ENCODE measurements around the gene ACOXL.

ACOXL gene

GRCh38 chr2:110927526-110927925 lies 195.2 kb downstream of the ACOXL start:
- peaks cover 17% of the 10 kb centered on the region for H3K9me3 Mint-ChIP-seq

GRCh38 chr2:110929528-110929927 lies 197.2 kb downstream of the ACOXL start:
- ATAC-seq, result no peak
- Mint-ChIP-seq H3K4me1 (no peaks in the 10 kb centered on the region), H3K4me3 (no peak overlapping the region), H3K27me3 (peaks cover 8% of the 10 kb centered on the region), H3K9me3 (peaks cover 17% of the 10 kb centered on the region), H3K36me3 (peaks cover 10% of the 10 kb centered on the region), H3K27ac (no peak overlapping the region)

More at GRCh38 chr2:110927526-110927925, 195.2 kb downstream of the ACOXL start:
- H3K4me3 Mint-ChIP-seq, result no peak overlapping the region
- H3K27me3 Mint-ChIP-seq, result peaks cover 11% of the 10 kb centered on the region
- H3K27ac Mint-ChIP-seq, result no peak overlapping the region
- no peaks in the 10 kb centered on the region for H3K4me1 Mint-ChIP-seq
- peaks cover 10% of the 10 kb centered on the region for H3K36me3 Mint-ChIP-seq
- no peak for ATAC-seq

- H3K4me3 Mint-ChIP-seq, result no peak overlapping the region
- H3K27me3 Mint-ChIP-seq, result peaks cover 27% of the 10 kb centered on the region
- no peak overlapping the region for H3K27ac Mint-ChIP-seq
- H3K9me3 Mint-ChIP-seq, result peaks cover 17% of the 10 kb centered on the region
- H3K4me1 Mint-ChIP-seq, result no peaks in the 10 kb centered on the region
- H3K36me3 Mint-ChIP-seq, result peaks cover 10% of the 10 kb centered on the region
- no peak for ATAC-seq
These were observed 199.3 kb downstream of the ACOXL start for GRCh38 chr2:110931648-110932047.

- no peak for ATAC-seq
- Mint-ChIP-seq H3K4me1 (no peaks in the 10 kb centered on the region), H3K4me3 (no peak overlapping the region), H3K36me3 (peaks cover 6% of the 10 kb centered on the region), H3K27me3 (peaks cover 31% of the 10 kb centered on the region), H3K9me3 (peaks cover 14% of the 10 kb centered on the region), H3K27ac (no peak overlapping the region)
These were observed 201.0 kb downstream of the ACOXL start for GRCh38 chr2:110933420-110933819.

- peaks cover 31% of the 10 kb centered on the region for H3K27me3 Mint-ChIP-seq
- H3K36me3 Mint-ChIP-seq, result no peaks in the 10 kb centered on the region
- no peak overlapping the region for H3K27ac Mint-ChIP-seq
- ATAC-seq, result no peak
- H3K9me3 Mint-ChIP-seq, result peaks cover 9% of the 10 kb centered on the region
- H3K4me1 Mint-ChIP-seq, result no peaks in the 10 kb centered on the region
- H3K4me3 Mint-ChIP-seq, result no peak overlapping the region
These were observed 202.6 kb downstream of the ACOXL start for GRCh38 chr2:110934948-110935347.

GRCh38 chr2:110940376-110940910 lies 208.1 kb downstream of the ACOXL start:
- Mint-ChIP-seq H3K27me3 (peaks cover 14% of the 10 kb centered on the region), H3K4me3 (no peak overlapping the region), H3K9me3 (peaks cover 5% of the 10 kb centered on the region), H3K4me1 (no peaks in the 10 kb centered on the region), H3K27ac (no peak overlapping the region), H3K36me3 (no peaks in the 10 kb centered on the region)
- ATAC-seq, result no peak

- Mint-ChIP-seq H3K4me3 (no peak overlapping the region), H3K9me3 (peaks cover 5% of the 10 kb centered on the region), H3K4me1 (no peaks in the 10 kb centered on the region), H3K27ac (no peak overlapping the region), H3K27me3 (peaks cover 8% of the 10 kb centered on the region), H3K36me3 (no peaks in the 10 kb centered on the region)
- no peak for ATAC-seq
These were observed 208.9 kb downstream of the ACOXL start for GRCh38 chr2:110941226-110941625.

- no peak for ATAC-seq
These were observed 210.8 kb downstream of the ACOXL start for GRCh38 chr2:110943070-110943634.

GRCh38 chr2:110946902-110947301 lies 214.5 kb downstream of the ACOXL start:
- no peak overlapping the region for H3K4me3 Mint-ChIP-seq
- H3K27ac Mint-ChIP-seq, result no peak overlapping the region
- no peak for ATAC-seq
- no peaks in the 10 kb centered on the region for H3K27me3 Mint-ChIP-seq
- H3K9me3 Mint-ChIP-seq, result peaks cover 8% of the 10 kb centered on the region
- H3K36me3 Mint-ChIP-seq, result no peaks in the 10 kb centered on the region
- peaks cover 15% of the 10 kb centered on the region for H3K4me1 Mint-ChIP-seq

More at GRCh38 chr2:110943070-110943634, 210.8 kb downstream of the ACOXL start:
- Mint-ChIP-seq H3K9me3 (peaks cover 8% of the 10 kb centered on the region), H3K4me3 (no peak overlapping the region), H3K4me1 (peaks cover 15% of the 10 kb centered on the region), H3K27ac (no peak overlapping the region), H3K36me3 (no peaks in the 10 kb centered on the region), H3K27me3 (no peaks in the 10 kb centered on the region)

GRCh38 chr2:110948027-110948674 lies 215.8 kb downstream of the ACOXL start:
- H3K4me3 Mint-ChIP-seq, result no peak overlapping the region
- no peak overlapping the region for H3K27ac Mint-ChIP-seq
- peaks cover 15% of the 10 kb centered on the region for H3K4me1 Mint-ChIP-seq
- H3K27me3 Mint-ChIP-seq, result no peaks in the 10 kb centered on the region
- no peaks in the 10 kb centered on the region for H3K36me3 Mint-ChIP-seq
- no peak for ATAC-seq
- H3K9me3 Mint-ChIP-seq, result peaks cover 3% of the 10 kb centered on the region

GRCh38 chr2:110950281-110950680 lies 217.9 kb downstream of the ACOXL start:
- H3K9me3 Mint-ChIP-seq, result peaks cover 3% of the 10 kb centered on the region
- ATAC-seq, result no peak
- no peaks in the 10 kb centered on the region for H3K36me3 Mint-ChIP-seq
- no peak overlapping the region for H3K27ac Mint-ChIP-seq
- peaks cover 9% of the 10 kb centered on the region for H3K27me3 Mint-ChIP-seq
- H3K4me3 Mint-ChIP-seq, result no peak overlapping the region
- peaks cover 15% of the 10 kb centered on the region for H3K4me1 Mint-ChIP-seq

GRCh38 chr2:110955045-110955444 lies 222.7 kb downstream of the ACOXL start:
- Mint-ChIP-seq H3K4me3 (no peak overlapping the region), H3K4me1 (no peaks in the 10 kb centered on the region), H3K36me3 (no peaks in the 10 kb centered on the region), H3K9me3 (no peaks in the 10 kb centered on the region), H3K27me3 (peaks cover 29% of the 10 kb centered on the region), H3K27ac (no peak overlapping the region)
- ATAC-seq, result no peak

GRCh38 chr2:110955556-110955955 lies 223.2 kb downstream of the ACOXL start:
- Mint-ChIP-seq H3K27me3 (peaks cover 34% of the 10 kb centered on the region), H3K4me3 (no peak overlapping the region), H3K36me3 (no peaks in the 10 kb centered on the region), H3K27ac (no peak overlapping the region), H3K9me3 (no peaks in the 10 kb centered on the region), H3K4me1 (no peaks in the 10 kb centered on the region)
- no peak for ATAC-seq

GRCh38 chr2:110957293-110957692 lies 224.9 kb downstream of the ACOXL start:
- Mint-ChIP-seq H3K27ac (no peak overlapping the region), H3K9me3 (peaks cover 3% of the 10 kb centered on the region), H3K4me1 (no peaks in the 10 kb centered on the region), H3K27me3 (peaks cover 35% of the 10 kb centered on the region), H3K4me3 (no peak overlapping the region), H3K36me3 (no peaks in the 10 kb centered on the region)
- ATAC-seq, result no peak

- no peak for ATAC-seq
- H3K36me3 Mint-ChIP-seq, result no peaks in the 10 kb centered on the region
- H3K27ac Mint-ChIP-seq, result no peak overlapping the region
- H3K4me1 Mint-ChIP-seq, result no peaks in the 10 kb centered on the region
- H3K9me3 Mint-ChIP-seq, result peaks cover 3% of the 10 kb centered on the region
- H3K27me3 Mint-ChIP-seq, result peaks cover 39% of the 10 kb centered on the region
- H3K4me3 Mint-ChIP-seq, result no peak overlapping the region
These were observed 226.2 kb downstream of the ACOXL start for GRCh38 chr2:110958346-110959119.
